Osteoblast (primary cell): Measurements from ENCODE around the gene RASD1. TPM values are rescaled to one million over a fixed set of nuclear protein-coding genes. Genes with fewer than 3 reads are reported as not detected.

Experiments
- DNase-seq: peaks from one replicate; pipeline ENCODE4 v3.0.0; 2011; ENCODE audit warnings: low spot score, mixed read lengths; ENCODE audit not compliant: insufficient read length; ENCODE audit errors: missing footprints
- H2AFZ ChIP-seq: 2 replicates; pipeline ENCODE4 v1.6.0; 2011; ENCODE audit warnings: mild to moderate bottlenecking, low read length
- H3K27ac ChIP-seq: 2 replicates; pipeline ENCODE4 v1.5.1; 2011; ENCODE audit warnings: mild to moderate bottlenecking, low read depth, low read length, moderate library complexity
- H3K27me3 ChIP-seq: 2 replicates; pipeline ENCODE4 v1.6.0; 2012; ENCODE audit warnings: mild to moderate bottlenecking, control low read depth, inconsistent platforms, low read length, moderate library complexity; ENCODE audit not compliant: insufficient read depth
- H3K36me3 ChIP-seq: 2 replicates; pipeline ENCODE4 v1.5.1; 2011; ENCODE audit warnings: mild to moderate bottlenecking, low read length, control low read depth, moderate library complexity; ENCODE audit not compliant: insufficient read depth
- H3K4me1 ChIP-seq: 2 replicates; pipeline ENCODE4 v1.5.1; 2011; ENCODE audit warnings: mild to moderate bottlenecking, low read length, control low read depth, moderate library complexity; ENCODE audit not compliant: insufficient read depth
- H3K4me2 ChIP-seq: 2 replicates; pipeline ENCODE4 v1.6.0; 2011; ENCODE audit warnings: mild to moderate bottlenecking, low read length; ENCODE audit not compliant: insufficient read depth
- H3K4me3 ChIP-seq: fragments of 200-600 bp; sonication (generic); 3 replicates; pipeline ENCODE4 v1.5.1; 2012; ENCODE audit warnings: mild to moderate bottlenecking, low read length, inconsistent platforms; ENCODE audit not compliant: insufficient read depth
- H3K79me2 ChIP-seq: 2 replicates; pipeline ENCODE4 v1.6.0; 2012; ENCODE audit warnings: mild to moderate bottlenecking, low read length, control low read depth, inconsistent platforms; ENCODE audit not compliant: insufficient read depth
- H3K9me3 ChIP-seq: 2 replicates; pipeline ENCODE4 v1.5.1; 2011; ENCODE audit warnings: low read depth, low read length, control low read depth
- H4K20me1 ChIP-seq: 2 replicates; pipeline ENCODE4 v1.6.0; 2012; ENCODE audit warnings: mild to moderate bottlenecking, low read length, control low read depth; ENCODE audit not compliant: insufficient read depth
- total RNA-seq: library from RNA; depleted of rRNA; stranded (reverse); fragments of >200 nt; gene quantifications from 2 replicates; pipeline ENCODE4 v1.2.3, GENCODE V29; 2012
- TF ChIP-seq, protein P1 (sequence below): IDR thresholded peaks from 2 replicates; pipeline ENCODE4 v1.5.1; 2011; ENCODE audit warnings: mild to moderate bottlenecking, low read depth, low read length, moderate library complexity; ENCODE audit errors: extremely low read depth

Gene RASD1
- total RNA-seq, 1 donor, result 13.8 TPM

GRCh38 chr17:17528696-17529652 is 32.8 kb upstream of the RASD1 start:
- no peaks in the 10 kb centered on the region for H3K36me3 ChIP-seq
- TF ChIP-seq, protein P1, sequence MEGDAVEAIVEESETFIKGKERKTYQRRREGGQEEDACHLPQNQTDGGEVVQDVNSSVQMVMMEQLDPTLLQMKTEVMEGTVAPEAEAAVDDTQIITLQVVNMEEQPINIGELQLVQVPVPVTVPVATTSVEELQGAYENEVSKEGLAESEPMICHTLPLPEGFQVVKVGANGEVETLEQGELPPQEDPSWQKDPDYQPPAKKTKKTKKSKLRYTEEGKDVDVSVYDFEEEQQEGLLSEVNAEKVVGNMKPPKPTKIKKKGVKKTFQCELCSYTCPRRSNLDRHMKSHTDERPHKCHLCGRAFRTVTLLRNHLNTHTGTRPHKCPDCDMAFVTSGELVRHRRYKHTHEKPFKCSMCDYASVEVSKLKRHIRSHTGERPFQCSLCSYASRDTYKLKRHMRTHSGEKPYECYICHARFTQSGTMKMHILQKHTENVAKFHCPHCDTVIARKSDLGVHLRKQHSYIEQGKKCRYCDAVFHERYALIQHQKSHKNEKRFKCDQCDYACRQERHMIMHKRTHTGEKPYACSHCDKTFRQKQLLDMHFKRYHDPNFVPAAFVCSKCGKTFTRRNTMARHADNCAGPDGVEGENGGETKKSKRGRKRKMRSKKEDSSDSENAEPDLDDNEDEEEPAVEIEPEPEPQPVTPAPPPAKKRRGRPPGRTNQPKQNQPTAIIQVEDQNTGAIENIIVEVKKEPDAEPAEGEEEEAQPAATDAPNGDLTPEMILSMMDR, result no peak
- no peak overlapping the region for H3K27ac ChIP-seq
- no peaks in the 10 kb centered on the region for H4K20me1 ChIP-seq
- no peaks in the 10 kb centered on the region for H3K9me3 ChIP-seq
- H3K27me3 ChIP-seq, result no peaks in the 10 kb centered on the region
- no peak overlapping the region for H3K4me2 ChIP-seq
- H3K4me1 ChIP-seq, result no peaks in the 10 kb centered on the region
- H3K4me3 ChIP-seq, result no peak overlapping the region
- no peak overlapping the region for H2AFZ ChIP-seq
- no peaks in the 10 kb centered on the region for H3K79me2 ChIP-seq
- peak; percentile 45 for DNase-seq

DNA sequence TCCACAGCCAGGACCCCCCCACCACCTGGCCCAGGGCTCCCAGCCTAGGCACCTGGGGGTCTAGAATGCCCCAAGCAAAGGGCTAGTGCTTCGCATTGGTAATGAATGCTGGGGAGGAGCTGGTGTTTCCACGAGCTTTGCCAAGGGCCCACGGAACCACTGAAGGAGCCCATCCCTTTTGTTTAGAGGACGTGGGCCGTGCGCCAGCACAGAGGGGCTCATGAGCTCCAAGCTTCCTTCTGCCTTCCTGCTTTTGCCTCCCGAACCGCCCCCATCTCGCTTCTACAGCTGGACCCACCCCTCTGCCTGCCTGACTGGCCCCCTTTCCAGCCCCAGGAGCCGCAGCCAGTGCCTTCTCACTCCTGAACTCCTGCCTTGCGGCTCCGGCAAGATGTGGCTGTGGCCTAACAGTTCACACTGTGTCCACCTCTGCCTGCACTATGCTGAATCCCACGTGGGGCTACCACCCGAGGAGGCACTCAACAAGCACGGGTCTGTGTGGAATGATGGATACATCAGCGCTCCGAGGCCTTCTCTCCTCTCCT is 31.8 kb upstream of the RASD1 start:
- no peak for DNase-seq
- no peak overlapping the region for H3K27ac ChIP-seq
- H3K27me3 ChIP-seq, result no peaks in the 10 kb centered on the region
- no peaks in the 10 kb centered on the region for H3K4me1 ChIP-seq
- no peaks in the 10 kb centered on the region for H3K79me2 ChIP-seq
- no peaks in the 10 kb centered on the region for H4K20me1 ChIP-seq
- no peak overlapping the region for H3K4me3 ChIP-seq
- H3K4me2 ChIP-seq, result no peak overlapping the region
- no peak overlapping the region for H2AFZ ChIP-seq
- H3K36me3 ChIP-seq, result no peaks in the 10 kb centered on the region
- TF ChIP-seq, protein P1, result no peak
- no peaks in the 10 kb centered on the region for H3K9me3 ChIP-seq

DNA sequence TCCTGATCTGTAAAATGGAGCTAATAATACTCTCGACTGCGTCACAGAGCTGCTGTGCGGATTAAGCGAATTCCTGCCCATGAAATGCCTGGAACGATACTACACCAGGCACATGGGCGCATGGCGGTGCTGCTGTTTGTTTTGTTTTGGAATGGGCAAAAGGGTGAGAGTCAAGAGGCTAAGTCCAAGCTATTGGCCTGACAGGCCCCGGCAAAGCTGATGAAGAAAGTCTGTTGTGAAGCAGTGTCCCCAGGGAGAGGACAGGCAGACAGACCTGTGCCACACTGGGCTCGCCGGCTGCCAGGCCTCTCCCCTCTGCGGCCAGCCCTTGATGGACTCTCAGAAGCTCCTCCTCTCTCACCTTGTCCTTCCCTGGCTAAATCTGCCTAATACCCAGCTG is 31.3 kb upstream of the RASD1 start:
- no peak overlapping the region for H3K4me2 ChIP-seq
- TF ChIP-seq, protein P1, result no peak
- no peaks in the 10 kb centered on the region for H3K79me2 ChIP-seq
- no peak overlapping the region for H3K27ac ChIP-seq
- no peaks in the 10 kb centered on the region for H3K27me3 ChIP-seq
- H4K20me1 ChIP-seq, result no peaks in the 10 kb centered on the region
- DNase-seq, result peak; percentile 65
- no peaks in the 10 kb centered on the region for H3K9me3 ChIP-seq
- no peaks in the 10 kb centered on the region for H3K36me3 ChIP-seq
- no peak overlapping the region for H3K4me3 ChIP-seq
- no peak overlapping the region for H2AFZ ChIP-seq
- H3K4me1 ChIP-seq, result no peaks in the 10 kb centered on the region

- Histone ChIP-seq H3K4me3 (no peak overlapping the region), H4K20me1 (no peaks in the 10 kb centered on the region), H3K4me1 (no peaks in the 10 kb centered on the region), H3K36me3 (no peaks in the 10 kb centered on the region), H3K9me3 (no peaks in the 10 kb centered on the region), H3K4me2 (no peak overlapping the region), H3K27me3 (no peaks in the 10 kb centered on the region), H3K27ac (no peak overlapping the region), H3K79me2 (no peaks in the 10 kb centered on the region), H2AFZ (no peak overlapping the region)
- TF ChIP-seq, protein P1, result no peak
- peak; percentile 61 for DNase-seq
Measured at GRCh38 chr17:17526369-17526768, 30.2 kb upstream of the RASD1 start.
